ENCODE data around the gene ZNF260.
"Not testable (repeated sequence)": the region's sequence is repeated elsewhere in the genome, so short reads cannot be mapped to it uniquely, and the experiment has no call there.

Gene ZNF260

GRCh38 chr19:36528194-36528920 lies at the start of gene ZNF260:
Gene ZNF260 (minus strand): TSS chr19:36528271. CDS start chr19:36515238, 13,033 bp downstream.
- peak; percentile 90 for DNase-seq (ENCODE audit: low read depth, low spot score)

DNA sequence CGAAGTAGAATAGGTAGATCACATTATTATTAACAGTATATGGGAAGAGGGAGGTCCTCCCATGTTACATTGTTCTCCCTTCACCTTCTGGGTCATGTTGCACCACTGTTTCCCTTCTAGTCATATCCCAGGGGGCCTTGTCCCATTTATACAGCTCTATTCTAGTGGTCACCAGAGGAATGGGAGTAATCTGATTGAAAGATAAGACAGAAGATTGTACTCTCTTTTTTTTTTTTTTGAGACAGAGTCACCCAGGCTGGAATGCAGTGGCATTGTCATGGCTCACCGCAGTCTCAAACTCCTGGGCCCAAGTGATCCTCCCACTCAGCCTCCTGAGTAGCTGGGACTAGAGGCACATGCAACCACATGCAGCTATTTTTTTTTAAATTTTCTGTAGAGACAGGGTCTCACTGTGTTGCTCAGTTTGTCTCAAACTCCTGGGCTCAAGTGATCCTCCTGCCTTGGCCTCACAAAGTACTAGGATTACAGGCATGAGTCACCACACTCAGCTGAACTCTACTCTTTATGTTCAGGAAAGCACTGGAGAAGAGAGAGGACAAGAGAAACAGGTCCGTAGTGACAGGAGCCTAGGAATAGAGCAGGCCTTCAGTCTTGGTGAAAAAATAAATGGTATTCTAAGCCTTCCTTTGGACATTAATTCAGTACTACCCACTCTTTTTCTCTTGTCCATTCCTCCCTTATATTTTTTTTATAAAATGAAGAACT lies 49.4 kb upstream of the ZNF260 start:
- DNase-seq (ENCODE audit: low read depth, low spot score) = no peak

GRCh38 chr19:36574741-36575140 lies 46.7 kb upstream of the ZNF260 start:
- no peak for DNase-seq (ENCODE audit: low read depth, low spot score)

DNA sequence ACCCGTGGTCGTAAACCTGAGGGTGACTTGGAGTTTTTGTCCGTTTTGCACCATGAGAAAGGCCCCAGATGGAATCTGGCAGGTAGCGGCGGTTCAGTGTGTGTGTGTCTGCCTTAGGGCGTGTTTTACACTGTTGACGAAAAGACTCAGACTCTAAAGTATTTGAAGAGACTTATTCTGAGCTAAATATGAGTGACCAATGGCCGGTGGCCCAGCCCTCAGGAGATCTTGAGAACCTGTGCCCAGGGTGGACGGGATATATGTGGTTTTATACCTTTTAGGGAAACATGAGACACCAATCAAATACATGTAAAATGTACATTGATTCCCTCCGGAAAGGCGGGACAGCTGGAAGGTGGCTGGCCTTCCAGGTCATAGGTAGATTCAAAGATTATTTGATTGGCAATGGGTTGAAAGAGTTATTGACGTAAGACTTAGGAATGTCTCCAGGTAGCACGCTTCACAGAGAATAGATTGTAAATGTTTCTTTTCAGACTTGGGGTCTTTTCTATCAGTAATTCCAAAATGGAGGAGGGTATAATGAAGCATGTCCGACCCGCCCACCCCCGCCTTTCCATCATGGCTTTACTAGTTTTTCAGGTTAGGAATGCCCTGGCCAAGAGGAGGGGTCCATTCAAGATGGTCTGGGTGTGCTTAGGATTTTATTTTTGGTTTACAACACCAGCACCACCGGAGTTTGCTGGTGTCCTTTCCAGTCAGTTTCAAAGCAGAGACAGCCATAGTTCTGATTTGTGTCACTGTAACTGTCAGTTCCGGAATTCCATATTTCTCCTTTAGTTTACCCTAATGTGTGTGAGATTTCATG lies 46.0 kb upstream of the ZNF260 start:
- DNase-seq (ENCODE audit: low read depth, low spot score) = no peak

GRCh38 chr19:36573020-36573894 lies 45.2 kb upstream of the ZNF260 start, which contains the start of gene ZNF529:
Gene ZNF529 (minus strand): TSS chr19:36573292. CDS start chr19:36572346, 946 bp downstream.
- DNase-seq (ENCODE audit: low read depth, low spot score) = peak; percentile 67

- DNase-seq (ENCODE audit: low read depth, low spot score) = no peak
Measured at GRCh38 chr19:36572593-36573019, 44.5 kb upstream of the ZNF260 start.

- no peak for DNase-seq (ENCODE audit: low read depth, low spot score)
Measured at GRCh38 chr19:36564391-36564790, 36.3 kb upstream of the ZNF260 start.

GRCh38 chr19:36547001-36547732 lies 19.1 kb upstream of the ZNF260 start:
- DNase-seq (ENCODE audit: low read depth, low spot score) = no peak

DNA sequence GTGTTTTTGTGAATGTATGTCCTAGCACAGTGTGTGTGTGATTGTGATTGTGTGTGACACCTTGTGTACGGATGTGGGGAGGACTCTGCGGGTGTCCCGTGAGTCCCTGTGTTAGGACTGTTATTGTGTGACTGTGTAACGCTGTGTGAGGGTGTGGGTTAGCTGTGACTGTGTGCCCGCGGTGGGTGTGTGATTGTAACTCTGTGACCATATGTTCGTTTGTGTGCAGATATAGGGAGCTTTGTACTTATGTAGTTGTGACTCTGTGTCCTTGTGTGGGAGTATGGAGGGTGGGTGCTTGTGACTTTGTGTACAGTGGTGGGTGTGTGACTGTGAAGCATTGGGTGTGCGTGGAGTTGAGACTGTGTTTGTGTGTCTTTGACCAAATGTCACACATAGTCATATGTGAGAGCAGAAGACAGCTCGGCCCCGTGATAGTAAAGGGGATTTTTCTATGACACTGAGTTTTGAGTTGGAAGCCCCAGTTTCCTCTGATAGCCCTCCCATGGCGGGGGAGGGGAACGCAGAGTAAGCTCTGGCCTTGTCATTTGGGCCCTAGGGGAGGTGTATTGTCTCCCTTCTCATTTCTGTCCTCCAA lies 949 bp upstream of the ZNF260 start:
- no peak for DNase-seq (ENCODE audit: low read depth, low spot score)

DNA sequence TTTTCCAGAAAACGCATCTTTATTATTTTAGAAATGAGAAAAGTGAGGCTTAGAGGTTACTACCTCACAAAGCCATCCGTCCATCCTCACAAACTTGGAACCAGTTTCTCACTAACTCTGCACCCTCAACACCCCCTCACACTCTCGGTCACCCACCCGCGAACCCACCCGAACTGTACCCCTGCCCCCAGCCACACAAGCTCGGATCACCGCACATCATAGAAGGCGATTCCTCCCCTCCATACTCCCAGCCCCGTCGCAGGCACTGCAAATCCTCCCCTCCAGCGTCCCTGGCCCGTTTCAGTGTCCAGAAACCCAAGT lies 238 bp downstream of the ZNF260 start:
- no peak for DNase-seq (ENCODE audit: low read depth, low spot score)

DNA sequence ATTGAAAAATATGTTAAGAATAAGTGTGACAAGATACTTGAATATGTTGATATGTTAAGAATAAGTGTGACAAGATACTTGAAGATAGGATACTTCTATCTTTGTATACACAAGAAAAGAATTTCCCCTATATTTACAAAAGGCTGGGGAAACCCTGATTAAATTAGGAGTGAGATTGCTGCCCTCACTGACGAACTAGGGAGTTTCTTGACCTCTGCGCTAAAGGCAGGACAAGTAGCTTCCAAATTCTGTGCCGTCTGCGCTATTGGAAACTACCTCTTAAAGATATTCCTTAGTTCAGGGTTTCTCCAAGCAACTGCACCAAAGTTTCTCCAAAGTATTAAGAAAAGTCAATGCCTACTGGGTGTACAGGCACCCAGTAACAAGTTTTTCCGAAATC lies 730 bp downstream of the ZNF260 start:
- DNase-seq (ENCODE audit: low read depth, low spot score) = no peak

DNA sequence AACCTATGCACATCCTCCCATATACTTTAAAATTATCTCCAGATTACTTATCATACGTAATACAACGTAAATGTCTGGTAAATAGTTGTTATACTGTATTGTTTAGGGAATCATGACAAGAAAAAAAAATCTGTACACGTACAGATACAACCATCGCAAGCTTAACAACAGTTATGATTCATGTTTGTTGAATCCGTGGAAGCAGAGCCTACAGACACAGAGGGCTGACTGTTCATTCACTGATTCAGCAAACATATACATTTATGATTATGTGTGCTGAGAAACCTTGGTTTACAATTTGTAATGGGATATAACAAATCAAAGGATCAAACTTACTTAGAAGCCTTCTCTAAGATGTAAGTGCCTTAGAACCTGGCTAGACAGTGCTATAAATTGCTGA lies 1.5 kb downstream of the ZNF260 start:
- DNase-seq (ENCODE audit: low read depth, low spot score) = no peak

GRCh38 chr19:36524617-36525016 lies 3.5 kb downstream of the ZNF260 start:
- DNase-seq (ENCODE audit: low read depth, low spot score) = no peak

DNA sequence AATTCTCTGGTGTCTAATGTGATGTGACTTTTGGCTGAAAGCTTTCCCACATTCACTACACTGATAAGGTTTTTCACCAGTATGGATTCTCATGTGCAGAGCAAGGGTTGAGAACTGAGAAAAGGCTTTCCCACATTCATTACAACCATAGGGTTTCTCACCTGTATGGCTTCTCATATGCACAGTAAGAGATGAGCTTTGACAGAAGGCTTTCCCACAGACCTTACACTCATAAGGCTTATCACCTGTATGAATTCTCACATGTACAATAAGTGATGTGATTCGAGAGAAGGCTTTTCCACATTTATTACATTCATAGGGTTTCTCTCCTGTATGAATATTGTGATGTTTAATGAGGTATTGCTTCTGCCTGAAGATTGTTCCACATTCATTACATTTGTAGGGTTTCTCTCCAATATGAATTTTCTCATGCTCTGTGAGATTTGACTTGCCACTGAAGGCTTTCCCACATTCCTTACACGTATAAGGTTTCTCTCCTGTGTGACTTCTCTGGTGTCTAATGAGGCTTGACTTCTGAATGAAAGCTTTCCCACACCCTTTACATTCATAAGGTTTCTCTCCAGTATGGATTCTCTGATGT lies 14.0 kb downstream of the ZNF260 start:
- no peak for DNase-seq (ENCODE audit: low read depth, low spot score)

- no peak for DNase-seq (ENCODE audit: low read depth, low spot score)
Measured at GRCh38 chr19:36508325-36508724, 19.7 kb downstream of the ZNF260 start.

GRCh38 chr19:36501973-36502372 lies 26.1 kb downstream of the ZNF260 start:
- no peak for DNase-seq (ENCODE audit: low read depth, low spot score)

- DNase-seq (ENCODE audit: low read depth, low spot score) = no peak
Measured at GRCh38 chr19:36497001-36497400, 31.1 kb downstream of the ZNF260 start.

DNA sequence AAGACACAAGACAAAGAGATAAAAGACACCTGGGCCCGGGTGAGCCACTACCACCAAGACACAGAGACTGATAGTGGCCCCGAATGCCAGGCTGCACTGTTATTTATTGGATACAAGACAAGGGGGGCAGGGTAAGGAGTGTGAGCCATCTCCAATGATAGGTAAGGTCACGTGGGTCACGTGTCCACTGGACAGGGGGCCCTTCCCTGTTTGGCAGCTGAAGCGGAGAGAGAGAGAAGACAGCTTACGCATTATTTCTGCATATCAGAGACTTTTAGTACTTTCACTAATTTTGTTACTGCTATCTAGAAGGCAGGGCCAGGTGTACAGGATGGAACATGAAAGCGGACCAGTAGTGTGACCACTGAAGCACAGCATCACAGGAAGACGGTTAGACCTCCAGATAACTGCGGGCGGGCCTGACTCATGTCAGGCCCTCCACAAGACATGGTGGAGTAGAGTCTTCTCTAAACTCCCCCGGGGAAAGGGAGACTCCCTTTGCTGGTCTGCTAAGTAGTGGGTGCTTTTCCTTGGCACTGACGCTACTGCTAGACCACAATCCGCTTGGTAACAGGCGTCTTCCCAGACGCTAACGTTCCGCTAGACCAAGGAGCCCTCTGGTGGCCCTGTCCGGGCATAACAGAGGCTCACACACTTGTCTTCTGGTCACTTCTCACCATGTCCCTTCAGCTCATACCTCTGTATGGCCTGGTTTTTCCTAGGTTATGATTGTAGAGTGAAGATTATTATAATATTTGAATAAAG lies 35.2 kb downstream of the ZNF260 start:
- not testable (repeated sequence) for DNase-seq (ENCODE audit: low read depth, low spot score)

- not testable (repeated sequence) for DNase-seq (ENCODE audit: low read depth, low spot score)
Measured at GRCh38 chr19:36490846-36491245, 37.2 kb downstream of the ZNF260 start.

Measured in smooth muscle cell of the brain vasculature (primary cell).